Activated T-helper 1 cell treated with anti-CD3 and anti-CD28 coated beads, Interleukin-2, amount 50 U/mL, for 16 hours (primary cell): ENCODE results near the gene ABHD17A.
"Not testable (repeated sequence)": the region's sequence is repeated elsewhere in the genome, so short reads cannot be mapped to it uniquely, and the experiment has no call there.

Experiments
- DNase-seq, 2 donors: peaks; one replicate each; pipeline ENCODE4 v3.0.0-alpha.2; 2020; ENCODE audit warnings: low read depth in 1 of 2, low spot score in 1 of 2

Gene ABHD17A

DNA sequence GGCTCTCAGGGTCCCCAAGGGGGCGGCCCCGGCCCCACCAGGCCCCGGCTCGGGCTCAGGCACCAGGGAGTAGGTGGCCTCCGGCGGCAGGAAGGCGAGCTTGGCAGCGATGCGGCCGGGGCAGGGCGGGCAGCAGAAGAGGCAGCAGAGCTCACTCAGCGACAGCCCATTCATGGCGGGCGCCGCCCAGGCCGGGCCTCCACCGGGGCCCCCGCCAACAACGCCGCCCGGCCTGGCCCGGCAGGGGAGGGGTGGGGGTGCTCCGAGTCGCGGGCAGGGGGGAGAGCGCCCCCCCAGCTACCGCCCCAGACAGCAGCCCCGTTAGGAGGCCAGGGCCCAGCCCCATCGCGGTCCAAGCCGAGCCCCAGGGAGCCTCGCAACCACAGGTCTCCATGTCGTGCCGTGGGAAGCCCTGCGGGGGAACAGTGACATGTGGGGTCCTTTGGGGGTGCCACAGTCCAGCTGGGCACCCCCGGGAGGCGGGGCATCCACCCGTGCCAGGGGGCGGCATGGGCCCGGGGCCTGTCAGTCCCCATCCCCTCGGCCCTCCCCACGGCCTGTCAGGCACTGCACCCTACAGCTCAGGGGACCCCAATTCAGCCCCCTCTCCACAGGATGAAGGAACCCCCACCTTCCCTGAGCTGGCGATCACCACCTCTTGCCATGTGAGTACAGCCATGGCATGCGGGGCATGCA is 3.8 kb downstream of the ABHD17A start:
- not testable (repeated sequence) for DNase-seq

DNA sequence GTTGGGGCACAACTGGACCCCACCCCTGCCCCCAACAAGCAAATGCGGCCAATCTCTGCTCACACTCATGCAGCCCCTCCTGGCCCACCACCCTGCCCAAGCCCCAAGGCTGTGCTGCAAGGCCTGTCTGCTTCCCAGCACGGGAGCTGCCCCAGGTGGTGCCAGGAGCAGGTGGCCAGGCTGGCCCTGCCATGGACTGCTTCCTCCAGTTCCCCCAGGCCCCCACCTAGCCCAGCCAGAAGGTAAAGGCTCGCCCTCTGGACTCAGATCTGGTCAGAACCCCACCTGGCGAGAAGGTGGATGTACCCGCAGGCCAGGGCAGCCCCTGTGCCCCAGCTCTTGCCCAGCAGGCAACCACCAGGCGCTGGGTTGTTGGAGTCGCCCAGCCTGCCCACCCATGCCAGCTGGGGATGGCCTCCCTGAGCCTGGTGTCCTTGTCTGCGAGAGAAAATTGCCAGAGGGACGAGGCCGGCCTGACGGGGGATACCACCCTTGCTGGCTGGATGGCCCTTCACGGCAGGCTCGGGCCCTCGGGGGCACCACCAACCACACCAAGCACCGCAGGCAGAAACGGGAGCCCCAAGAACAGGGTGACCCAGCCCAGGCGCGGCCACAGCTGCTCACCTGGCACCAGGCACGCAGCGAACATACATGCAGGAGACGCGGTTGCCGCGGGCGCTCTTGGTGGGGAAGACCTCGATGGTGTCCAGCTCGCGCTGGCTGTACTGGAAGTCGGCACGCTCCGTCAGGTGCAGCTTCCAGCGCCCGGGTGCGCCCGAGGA is 4.5 kb downstream of the ABHD17A start:
- DNase-seq = no peak

DNA sequence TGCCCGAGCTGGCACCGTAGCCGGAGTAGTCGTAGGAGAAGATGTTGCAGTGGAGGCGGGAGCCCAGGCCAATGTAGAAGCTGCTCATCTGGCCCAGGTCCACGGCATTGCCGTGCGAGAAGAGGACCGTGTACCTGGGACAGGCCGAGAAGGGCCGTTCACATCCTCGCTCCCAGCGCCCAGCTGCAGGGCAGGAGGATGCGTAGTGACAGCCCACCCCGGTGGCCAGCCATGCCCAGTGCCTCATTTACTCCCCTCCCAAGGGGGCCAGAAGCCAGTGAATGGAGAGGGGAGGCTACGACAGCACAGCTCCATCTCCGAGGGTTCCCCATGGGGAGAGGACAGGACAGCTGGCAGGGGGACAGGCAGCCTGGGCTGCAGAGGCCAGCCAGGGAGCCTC is 5.3 kb downstream of the ABHD17A start:
- DNase-seq = not testable (repeated sequence)

DNA sequence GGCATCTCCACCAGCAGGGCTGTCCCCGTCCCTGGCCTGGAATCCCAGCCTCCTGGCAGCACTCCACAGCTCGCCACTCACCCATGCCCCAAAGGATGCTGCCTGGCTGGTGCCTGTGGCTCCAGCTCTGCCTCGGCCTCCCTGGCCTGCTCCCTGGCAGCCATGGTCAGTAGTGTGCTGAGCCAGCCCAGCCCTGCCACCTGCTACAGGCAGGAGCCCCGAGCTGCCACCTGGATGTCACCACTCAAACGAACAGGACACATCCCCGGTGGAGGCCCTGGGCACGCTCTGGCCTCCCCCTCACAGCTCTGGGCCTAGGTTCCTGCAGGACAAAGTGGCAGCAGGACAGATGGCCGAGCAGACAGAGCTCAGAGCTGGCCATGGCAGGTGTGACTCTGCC is 6.7 kb downstream of the ABHD17A start:
- DNase-seq = not testable (repeated sequence)

DNA sequence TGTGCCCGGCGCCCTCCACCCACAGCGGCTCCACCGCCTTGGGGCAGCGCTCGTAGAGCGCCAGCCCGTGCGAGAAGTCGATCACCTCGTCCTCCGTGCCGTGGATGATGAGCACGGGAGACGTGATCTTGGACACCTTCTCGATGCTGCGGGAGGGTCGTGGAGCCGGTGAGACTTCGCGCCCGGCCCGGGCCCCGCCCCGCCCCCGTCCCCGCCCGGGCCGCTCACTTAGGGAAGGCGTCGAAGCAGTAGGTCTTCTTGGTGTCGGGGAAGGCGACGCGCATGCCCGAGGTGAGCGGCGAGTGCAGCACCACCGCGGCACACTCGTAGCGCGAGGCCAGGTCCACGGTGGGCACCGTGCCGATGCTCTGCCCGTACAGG is 8.0 kb downstream of the ABHD17A start:
- DNase-seq = not testable (repeated sequence)

DNA sequence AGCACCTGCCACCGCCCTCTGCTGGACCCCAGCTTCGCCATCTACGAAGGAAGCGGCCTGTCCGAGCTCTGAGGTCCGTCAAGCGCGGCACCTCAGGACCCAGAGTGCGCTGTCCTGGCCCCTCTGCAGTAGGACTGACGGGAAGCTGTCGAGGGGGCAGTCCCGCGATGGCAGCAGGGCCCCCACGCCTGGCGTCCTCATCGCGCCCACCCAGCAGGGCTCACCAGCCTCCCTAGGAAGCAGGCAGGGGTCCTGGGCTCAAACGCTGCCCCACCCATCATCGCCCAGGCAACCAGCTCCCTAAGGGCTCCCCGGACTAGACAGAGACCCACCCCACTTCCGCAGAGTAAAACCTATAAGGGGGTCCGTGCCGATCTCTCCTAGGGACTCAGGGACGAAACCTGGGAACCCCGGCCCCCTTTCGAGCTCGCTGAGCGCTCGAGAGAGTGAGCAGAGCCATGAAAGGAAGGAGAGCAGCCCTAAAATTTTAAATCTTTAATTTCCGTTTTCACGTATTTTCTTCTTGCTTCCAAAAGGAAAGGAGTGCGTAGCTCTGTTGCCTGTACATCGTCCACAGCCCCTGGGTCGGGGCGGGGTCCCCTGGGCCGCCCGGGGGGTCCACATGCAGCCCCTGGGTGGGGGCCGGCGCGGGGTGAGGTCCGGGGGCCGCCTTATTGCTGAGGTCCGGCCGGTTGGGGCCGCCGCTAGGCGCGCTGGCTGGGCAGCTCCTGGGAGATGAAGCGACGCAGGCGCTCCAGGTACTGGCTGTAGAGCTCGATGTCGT is 8.6 kb downstream of the ABHD17A start:
- not testable (repeated sequence) for DNase-seq

DNA sequence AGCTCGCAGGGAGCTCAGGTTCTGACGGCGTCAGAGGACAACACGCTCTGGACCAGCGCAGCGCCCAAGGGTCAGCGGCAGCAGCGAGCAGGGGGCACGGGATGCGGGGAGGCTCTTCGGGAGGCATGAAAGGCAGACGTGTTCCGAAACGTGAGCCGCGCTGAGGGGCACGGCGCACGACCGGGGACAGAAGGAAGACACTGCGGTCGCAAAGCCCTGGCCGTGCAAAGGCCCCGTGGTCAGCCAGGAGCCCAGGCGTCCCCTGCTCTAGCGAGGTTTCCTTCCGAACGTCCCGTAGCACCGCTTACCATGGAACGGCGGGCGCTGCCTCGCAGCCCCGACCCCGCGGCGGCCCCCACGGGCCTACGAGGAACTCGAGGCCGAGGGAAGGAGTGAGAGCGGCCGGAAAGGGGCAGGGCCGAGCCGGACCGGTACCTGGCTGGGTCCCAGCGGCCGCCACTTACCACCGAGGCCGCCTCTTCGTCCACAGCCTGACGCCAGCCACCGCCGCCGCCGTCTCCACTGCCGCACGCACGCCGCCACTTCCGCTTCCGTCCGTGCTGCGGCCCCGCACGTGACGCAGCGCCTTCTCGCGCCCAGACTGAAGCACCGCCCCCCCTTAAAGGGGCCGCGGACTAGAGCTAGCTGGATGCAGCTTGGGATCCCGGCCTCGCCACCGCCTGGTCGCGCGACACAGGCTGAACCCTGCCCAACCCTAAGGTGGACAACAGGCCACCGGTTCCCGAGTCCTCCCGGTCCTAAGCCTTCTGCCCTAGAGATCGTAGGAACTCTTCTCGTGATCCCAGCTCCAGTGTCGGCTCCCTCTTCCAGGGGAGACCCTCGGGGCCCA is 9.4 kb downstream of the ABHD17A start:
- peak; percentile 71 to 84 for DNase-seq

DNA sequence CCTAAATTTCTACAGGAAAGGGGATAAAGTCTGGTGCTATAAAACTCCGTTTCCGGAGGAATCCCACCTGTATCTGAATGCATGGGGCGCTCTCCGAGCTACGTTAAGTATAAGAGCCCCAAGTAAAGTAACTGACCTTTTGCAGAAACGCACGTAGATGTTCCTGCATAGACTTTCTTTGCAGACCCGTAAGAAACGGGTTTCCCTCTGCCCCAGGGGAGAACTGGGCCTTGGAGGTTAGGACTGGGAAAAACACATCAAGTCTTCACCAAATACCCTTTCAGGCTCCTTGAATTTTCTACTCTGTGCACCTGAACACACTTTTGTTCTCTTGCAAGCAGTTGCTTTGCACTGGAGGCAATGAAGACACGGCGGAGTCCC is 10.0 kb downstream of the ABHD17A start:
- DNase-seq = not testable (repeated sequence)

DNA sequence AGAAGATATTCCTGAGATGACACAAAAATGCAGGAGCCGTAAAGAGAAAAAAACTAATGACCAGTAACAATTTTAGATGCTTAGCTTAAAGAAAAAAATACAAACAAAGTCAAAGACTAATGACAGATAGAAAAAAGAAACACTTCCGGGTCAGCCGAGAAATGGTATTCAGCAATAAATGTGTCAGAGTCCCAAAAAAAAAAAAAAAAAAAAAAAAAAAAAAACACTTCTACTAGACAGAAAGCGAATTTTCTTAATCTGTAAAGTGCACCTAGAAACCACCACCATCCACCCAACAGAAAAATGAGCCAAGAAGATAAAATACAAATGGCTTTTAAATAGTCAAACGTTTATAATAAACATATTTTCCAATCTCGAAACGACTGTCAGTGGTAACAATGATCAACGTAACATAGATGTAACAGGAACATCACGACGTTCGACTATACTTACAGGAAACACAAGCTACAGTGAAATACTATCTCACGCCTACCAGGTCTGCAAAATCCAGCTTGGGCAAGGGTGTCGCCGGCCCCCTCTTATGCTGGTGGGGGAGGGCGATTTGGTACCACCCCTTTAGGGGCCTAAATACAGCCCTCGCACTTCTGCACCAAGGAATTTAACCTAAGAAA is 10.6 kb downstream of the ABHD17A start:
- DNase-seq = no peak

DNA sequence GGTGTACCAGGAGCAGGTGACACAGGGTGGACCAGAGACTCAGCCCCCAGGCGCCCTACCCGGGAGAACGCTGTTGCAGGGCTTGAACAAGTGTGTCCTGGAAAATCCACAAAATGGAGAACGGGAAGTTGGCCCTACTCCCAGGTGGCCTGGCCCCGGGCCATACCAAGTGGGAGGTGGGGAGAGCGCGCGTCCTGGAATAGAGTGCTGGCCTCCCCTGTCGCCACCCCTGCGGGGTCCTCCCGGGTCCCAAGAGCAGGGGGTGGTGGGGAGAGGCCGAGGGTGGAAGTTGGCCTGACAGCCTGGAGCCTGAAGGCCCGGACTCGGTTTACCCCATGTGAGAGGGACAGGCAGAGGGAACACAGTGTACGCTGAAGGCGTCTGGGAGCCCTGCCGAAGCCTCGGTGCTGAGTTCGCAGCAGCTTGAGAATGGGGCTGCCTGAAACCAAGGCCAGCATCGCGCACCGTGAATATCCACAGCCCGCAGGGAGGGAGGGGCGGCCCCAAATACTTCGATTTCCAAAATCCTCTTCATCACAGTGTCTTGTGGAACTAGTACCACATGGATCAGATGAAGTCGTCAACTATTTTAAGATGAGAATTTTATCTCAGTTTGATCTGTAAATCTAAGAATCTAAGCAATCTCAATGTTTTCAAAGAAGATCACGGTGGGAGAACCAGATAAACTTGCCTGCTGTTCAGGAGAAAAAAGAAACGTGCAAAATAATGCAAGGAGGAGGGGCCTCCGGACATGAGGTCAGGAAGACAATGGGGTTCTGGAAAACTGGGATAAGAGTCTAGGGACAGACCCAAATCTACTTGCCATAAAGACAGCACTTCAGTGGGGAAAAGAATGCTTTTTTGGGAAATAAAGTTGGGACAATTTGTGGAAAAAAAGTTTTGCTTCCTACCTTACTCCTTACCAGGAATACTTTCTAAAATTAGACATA is 11.5 kb downstream of the ABHD17A start:
- no peak for DNase-seq

DNA sequence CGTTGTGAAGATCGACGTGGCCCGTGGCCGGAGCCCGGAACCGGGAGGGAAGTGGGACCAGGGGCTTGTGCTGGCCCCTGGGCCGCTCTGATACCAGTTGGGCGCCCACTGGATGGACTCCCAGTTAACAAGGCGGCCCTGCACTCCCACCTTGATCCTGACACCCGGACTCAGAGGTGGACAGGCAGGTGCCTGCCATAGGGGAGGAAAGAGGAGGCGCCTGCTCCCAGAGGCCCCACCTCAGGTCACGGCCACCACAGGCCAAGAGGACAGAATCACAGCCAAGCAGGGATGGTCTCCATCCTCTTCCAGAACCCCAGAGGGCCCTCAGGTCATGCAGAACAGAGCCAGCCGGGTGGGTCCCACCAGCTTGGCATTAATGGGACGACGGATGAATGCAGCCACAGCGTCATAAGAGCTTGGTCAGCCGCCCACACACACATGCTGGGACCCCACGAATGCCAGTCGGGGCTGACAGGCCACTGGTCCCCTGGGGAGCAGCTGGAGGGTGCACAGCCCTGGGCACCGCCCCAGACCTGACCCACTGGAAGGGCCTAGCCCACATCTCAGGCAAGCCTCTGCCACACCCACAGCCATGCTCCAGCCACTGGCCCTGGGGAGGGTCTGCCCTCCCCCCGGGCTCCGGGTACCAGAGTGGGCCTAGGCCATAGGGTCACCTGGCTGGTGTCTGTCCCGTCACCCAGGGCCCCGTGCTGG is 12.3 kb downstream of the ABHD17A start:
- no peak for DNase-seq

DNA sequence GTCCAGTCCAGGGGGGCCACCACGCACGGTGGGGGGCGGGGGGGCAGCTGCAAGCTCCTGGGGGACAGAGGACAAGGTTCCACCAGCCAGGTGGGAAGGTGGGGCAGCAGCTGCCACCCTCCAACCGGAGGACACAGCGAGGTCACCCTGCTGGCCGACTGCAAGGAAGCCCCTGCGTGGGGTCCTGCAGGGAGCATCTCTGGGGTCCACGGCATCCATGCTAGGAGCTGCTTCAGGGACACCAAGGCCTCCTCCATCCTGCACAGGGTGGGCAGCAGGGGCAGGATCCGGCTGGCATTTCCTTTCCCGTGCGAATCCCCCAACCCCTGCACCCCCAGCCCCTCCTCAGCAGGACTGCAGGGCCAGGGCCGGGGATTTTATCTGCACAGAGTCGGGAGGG is 13.7 kb downstream of the ABHD17A start:
- no peak for DNase-seq

DNA sequence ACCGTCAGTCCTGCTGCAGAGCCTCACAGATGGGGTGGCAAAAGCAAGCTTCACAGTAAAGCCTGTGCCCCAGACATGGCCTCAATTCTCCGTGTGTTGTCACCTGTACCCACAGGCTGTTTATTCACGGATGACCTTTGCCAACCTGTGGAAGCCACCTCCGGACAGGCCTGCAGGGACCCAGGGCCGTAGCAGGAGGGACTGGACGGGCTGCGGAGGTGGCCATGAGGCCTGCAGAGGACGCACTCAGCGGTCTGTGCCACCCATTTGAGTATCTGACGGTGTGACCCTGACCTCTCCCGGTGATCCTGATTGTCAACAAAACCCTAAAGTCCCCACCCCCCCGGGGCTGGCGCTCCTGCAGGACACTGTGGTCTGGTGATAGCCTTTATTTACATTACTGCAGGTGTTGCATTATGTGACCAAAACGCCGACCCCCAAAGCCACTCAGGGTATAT is 14.1 kb downstream of the ABHD17A start:
- no peak for DNase-seq

DNA sequence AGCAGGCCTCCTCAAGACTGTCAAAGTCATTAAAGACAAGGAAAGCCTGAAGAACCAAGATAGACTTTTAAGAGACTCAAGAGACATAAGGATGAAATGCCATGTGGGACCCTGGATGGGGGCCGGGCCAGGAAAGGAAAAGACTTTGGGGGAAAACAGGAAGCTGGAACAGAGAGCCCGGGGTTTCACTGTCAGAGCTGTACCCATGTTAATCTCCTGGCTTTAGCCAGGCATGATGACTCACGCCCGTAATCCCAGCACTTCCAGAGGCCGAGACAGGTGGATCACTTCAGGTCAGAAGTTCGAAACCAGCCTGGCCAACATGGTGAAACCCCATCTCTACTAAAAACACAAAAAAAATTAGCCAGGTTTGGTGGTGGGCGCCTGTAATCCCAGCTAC is 16.3 kb downstream of the ABHD17A start:
- no peak for DNase-seq

DNA sequence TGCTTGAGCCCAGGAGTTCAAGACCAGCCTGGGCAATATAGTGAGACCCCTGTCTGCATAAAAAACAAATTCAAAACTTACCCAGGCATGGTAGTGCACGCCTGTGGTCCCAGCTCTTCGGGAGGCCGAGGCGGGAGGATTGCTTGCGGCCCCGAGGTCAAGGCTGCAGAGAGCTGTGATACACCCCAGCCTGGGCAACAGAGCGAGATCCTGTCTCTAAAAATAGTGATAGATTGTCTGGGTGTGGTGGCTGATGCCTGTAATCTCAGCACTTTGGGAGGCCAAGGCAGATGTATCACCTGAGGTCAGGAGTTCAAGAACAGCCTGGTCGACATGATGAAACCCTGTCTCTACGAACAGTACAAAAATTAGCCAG is 18.0 kb downstream of the ABHD17A start:
- no peak for DNase-seq

DNA sequence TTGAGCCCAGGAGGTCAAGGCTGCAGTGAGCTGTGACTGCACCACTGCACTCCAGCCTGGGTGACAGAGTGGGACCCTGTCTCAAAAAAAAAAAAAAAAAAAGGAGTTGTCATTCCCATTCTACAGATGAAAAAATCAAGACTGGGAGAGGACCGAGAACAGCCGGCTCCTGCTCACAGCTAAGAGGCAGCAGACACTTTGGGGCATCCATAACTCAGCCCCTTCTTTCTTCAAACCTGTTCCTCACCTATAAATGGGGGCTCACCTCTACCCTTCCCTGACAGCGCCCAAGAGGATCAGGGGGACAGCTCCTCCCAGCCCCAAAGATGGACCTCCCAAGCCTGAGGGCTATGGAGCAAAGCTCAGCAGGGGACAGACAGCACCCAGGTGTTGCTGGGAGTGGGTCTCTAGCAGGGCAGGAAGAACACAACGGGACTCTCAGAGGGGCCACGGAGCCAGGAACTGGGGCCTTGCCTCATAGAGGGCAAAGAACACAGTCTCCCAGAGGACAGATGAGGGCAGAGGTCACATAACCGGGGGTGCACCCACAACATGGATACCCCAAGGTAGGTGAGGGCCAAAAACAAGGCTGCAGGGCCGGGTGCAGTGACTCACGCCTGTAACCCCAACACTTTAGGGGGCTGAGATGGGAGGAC is 18.5 kb downstream of the ABHD17A start:
- DNase-seq = no peak

DNA sequence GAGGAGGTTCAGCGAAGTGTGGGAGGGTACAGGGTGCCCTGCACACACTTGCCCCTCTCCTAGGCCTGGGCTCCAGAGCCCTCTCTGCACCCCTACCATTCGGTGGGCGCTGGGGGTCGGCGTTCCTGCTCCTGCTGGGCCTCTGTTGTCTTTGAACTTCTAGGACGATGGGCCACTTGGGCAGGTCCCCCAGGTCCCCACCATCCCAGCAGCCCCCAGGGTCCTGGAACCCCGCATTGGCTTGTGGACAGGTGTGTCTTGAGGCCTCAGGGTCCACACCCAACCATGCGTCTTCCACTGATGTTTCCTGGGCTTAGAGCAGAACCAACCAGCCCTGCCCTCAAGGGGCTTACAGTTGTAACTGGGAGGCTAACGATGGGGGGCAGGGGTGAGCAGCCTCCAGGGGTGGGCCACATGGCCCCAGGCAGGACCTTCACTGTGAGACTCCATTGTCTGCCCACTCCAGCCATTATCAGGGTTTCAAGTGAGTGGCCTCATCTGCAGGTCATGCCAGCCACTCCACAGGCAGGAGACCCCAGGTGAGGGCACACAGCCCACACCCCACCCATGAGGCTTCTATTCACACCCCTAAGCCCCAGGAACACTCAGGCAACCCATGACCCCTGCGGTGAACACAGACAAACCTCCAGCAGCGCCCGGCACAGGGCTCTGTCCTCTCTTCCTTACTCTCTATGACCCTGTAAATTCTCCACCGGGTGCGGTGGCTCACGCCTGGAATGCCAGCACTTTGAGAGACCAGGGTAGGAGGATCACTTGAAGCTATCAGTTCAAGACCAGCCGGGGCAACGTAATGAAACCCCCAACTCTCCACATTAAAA is 19.9 kb downstream of the ABHD17A start:
- DNase-seq = no peak
